PFSK-1 (cell line): Measurements from ENCODE around the gene STOML2.

Source experiments
- FOXP2 ChIP-seq: optimal IDR thresholded peaks from 2 replicates; pipeline ENCODE3; 2011; ENCODE audit warnings: borderline replicate concordance, control low read depth, inconsistent platforms; ENCODE audit not compliant: insufficient read depth; ENCODE audit errors: extremely low read length, extremely low read depth
- POLR2AphosphoS5 ChIP-seq: IDR thresholded peaks from 2 replicates; pipeline ENCODE4 v1.6.1; 2012; ENCODE audit warnings: low read depth, mild to moderate bottlenecking, control low read depth, low read length, moderate library complexity
- REST ChIP-seq, 2 experiments: IDR thresholded peaks; 2 replicates each; pipeline versions ENCODE4 v1.6.1 to v1.8.0; 2011 to 2012; ENCODE audit warnings: low read depth in 2 of 2, low read length in 2 of 2, control low read depth in 1 of 2, inconsistent platforms in 1 of 2, mild to moderate bottlenecking in 1 of 2, moderate library complexity in 1 of 2; ENCODE audit not compliant: insufficient read depth in 1 of 2
- SIN3A ChIP-seq: IDR thresholded peaks from 2 replicates; pipeline ENCODE4 v1.6.1; 2012; ENCODE audit warnings: mild to moderate bottlenecking, low read length, moderate library complexity, borderline replicate concordance; ENCODE audit not compliant: insufficient read depth
- TAF1 ChIP-seq: IDR thresholded peaks from 2 replicates; pipeline ENCODE4 v1.6.1; 2012; ENCODE audit warnings: low read length, control low read depth, borderline replicate concordance; ENCODE audit not compliant: insufficient read depth

GRCh38 chr9:35078066-35078465, 24.9 kb downstream of the STOML2 start:
- TF ChIP-seq POLR2AphosphoS5: no peak
- no peak for TF ChIP-seq SIN3A
- no peak for TF ChIP-seq REST (IDR thresholded peaks at IDR 0.05; ENCODE audit: insufficient read depth in 1 of 2, low read depth in 2 of 2, low read length in 2 of 2)
- TF ChIP-seq TAF1: no peak
- no peak for TF ChIP-seq FOXP2
